ENCODE data around the gene PLXNA4. TPM values are rescaled to one million over a fixed set of nuclear protein-coding genes. Genes with fewer than 3 reads are reported as not detected.

The PLXNA4 gene
- total and polyA plus RNA-seq, 2 donors (not counting 1 experiment from before 2014, with no cell fraction given): not detected

DNA sequence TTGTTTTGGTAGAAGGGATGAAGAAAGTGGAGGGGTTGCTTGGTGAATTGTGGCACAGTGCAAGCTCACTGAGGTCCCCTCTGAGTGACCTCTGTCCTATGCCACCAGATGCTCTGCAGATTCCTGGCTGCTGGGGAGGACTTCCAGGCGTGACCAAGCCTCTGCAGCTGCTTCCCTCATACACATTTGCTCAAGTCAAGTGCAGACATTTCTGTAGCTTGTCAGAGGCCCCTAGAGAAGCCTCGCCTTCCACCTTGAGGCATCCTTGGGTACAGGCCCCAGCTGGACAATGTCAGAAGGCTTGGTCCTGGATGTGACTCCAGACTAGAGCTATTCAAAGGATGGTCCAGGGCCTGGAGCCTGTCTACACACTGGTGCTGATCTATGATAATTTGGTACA lies 464.2 kb downstream of the PLXNA4 start:
- Histone ChIP-seq H3K4me1 (ENCODE audit: control insufficient read depth in 2 of 2, insufficient read depth in 2 of 2, low read length in 2 of 2) (no peaks in the 10 kb centered on the region), H3K9me3 (ENCODE audit: control extremely low read depth in 1 of 3, control insufficient read depth in 2 of 3, insufficient read depth in 1 of 3, low read length in 2 of 3) (peaks cover 0 to 12% (median 0%) of the 10 kb centered on the region in 3 donors), H3K9ac (ENCODE audit: low read length) (no peak overlapping the region), H2AFZ (ENCODE audit: insufficient read depth, low read depth, low read length, poor library complexity, severe bottlenecking) (no peak overlapping the region), H3K27me3 (replicated peaks in 1 of 4; ENCODE audit: control extremely low read depth in 1 of 4, control insufficient read depth in 3 of 4, insufficient read depth in 4 of 4, low read length in 3 of 4) (peaks cover 0 to 4% (median 0%) of the 10 kb centered on the region in 4 experiments), H3K79me2 (ENCODE audit: control insufficient read depth, insufficient read depth, low read length) (no peaks in the 10 kb centered on the region), H3K4me2 (replicated peaks; ENCODE audit: low read depth, low read length, poor library complexity, severe bottlenecking) (no peak overlapping the region), H3K4me3 (ENCODE audit: control extremely low read depth in 1 of 5, extremely low read depth in 1 of 5, insufficient read depth in 1 of 5, low read depth in 2 of 5, low read length in 4 of 5) (no peak overlapping the region), H3K27ac (ENCODE audit: low read length in 2 of 2) (no peak overlapping the region), H4K20me1 (ENCODE audit: control insufficient read depth, insufficient read depth, low read length, poor library complexity, severe bottlenecking) (no peaks in the 10 kb centered on the region), H3K36me3 (replicated peaks in 1 of 2; ENCODE audit: control extremely low read depth in 1 of 2, control insufficient read depth in 1 of 2, extremely low read depth in 1 of 2, insufficient read depth in 2 of 2, low read length in 1 of 2) (no peaks in the 10 kb centered on the region)
- no peaks in the 10 kb centered on the region for H3K4me1 Mint-ChIP-seq
- WGBS (ENCODE audit: insufficient coverage): 86% methylated on average over 2 of the region's 2 CpGs
- ATAC-seq (ENCODE audit: low read depth) (no peak), DNase-seq (no peak)
- ChIA-PET POLR2A (no interaction called here), CTCF (no interaction called here)
- H3K27ac Mint-ChIP-seq: no peak overlapping the region
- H3K27me3 Mint-ChIP-seq: peaks cover 4% of the 10 kb centered on the region
- no peak overlapping the region for H3K4me3 Mint-ChIP-seq
- TF ChIP-seq, protein P1, sequence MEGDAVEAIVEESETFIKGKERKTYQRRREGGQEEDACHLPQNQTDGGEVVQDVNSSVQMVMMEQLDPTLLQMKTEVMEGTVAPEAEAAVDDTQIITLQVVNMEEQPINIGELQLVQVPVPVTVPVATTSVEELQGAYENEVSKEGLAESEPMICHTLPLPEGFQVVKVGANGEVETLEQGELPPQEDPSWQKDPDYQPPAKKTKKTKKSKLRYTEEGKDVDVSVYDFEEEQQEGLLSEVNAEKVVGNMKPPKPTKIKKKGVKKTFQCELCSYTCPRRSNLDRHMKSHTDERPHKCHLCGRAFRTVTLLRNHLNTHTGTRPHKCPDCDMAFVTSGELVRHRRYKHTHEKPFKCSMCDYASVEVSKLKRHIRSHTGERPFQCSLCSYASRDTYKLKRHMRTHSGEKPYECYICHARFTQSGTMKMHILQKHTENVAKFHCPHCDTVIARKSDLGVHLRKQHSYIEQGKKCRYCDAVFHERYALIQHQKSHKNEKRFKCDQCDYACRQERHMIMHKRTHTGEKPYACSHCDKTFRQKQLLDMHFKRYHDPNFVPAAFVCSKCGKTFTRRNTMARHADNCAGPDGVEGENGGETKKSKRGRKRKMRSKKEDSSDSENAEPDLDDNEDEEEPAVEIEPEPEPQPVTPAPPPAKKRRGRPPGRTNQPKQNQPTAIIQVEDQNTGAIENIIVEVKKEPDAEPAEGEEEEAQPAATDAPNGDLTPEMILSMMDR (IDR thresholded peaks at IDR 0.05): no peak
- no peak for TF ChIP-seq EZH2 (IDR thresholded peaks at IDR 0.05; ENCODE audit: borderline replicate concordance, insufficient read depth, low read depth, low read length, poor library complexity, severe bottlenecking)
- intact Hi-C loops (cut with micrococcal nuclease): no loop called here
- H3K9me3 Mint-ChIP-seq (ENCODE audit: insufficient read depth): no peaks in the 10 kb centered on the region

DNA sequence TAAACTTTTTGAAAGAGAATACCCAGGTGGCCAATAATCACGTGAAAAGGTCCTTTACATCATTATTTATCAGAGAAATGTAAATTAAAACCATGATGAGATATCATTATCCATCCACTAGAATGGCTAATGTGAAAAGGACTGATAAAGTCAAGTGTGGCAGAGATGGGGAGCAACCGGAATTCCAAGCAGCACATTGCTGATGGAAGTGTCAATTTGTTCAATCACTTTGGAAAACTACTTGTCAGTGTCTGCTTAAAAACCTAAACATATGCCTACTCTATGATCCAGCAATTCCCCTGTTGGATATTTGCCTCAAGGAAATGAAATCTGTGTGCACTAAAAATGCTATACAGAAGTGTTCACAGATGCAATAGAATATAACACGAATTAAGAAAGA lies 465.6 kb downstream of the PLXNA4 start:
- DNase-seq: no peak
- no peak for ATAC-seq (ENCODE audit: low read depth)
- Mint-ChIP-seq H3K9me3 (ENCODE audit: insufficient read depth) (no peaks in the 10 kb centered on the region), H3K27ac (no peak overlapping the region), H3K27me3 (peaks cover 4% of the 10 kb centered on the region), H3K4me3 (no peak overlapping the region), H3K4me1 (no peaks in the 10 kb centered on the region)
- Histone ChIP-seq H3K4me2 (replicated peaks; ENCODE audit: low read depth, low read length, poor library complexity, severe bottlenecking) (no peak overlapping the region), H3K4me1 (ENCODE audit: control insufficient read depth in 2 of 2, insufficient read depth in 2 of 2, low read length in 2 of 2) (no peaks in the 10 kb centered on the region), H3K9me3 (ENCODE audit: control extremely low read depth in 1 of 3, control insufficient read depth in 2 of 3, insufficient read depth in 1 of 3, low read length in 2 of 3) (peaks cover 0 to 12% (median 0%) of the 10 kb centered on the region in 3 donors), H3K27ac (ENCODE audit: low read length in 2 of 2) (no peak overlapping the region), H3K4me3 (ENCODE audit: control extremely low read depth in 1 of 5, extremely low read depth in 1 of 5, insufficient read depth in 1 of 5, low read depth in 2 of 5, low read length in 4 of 5) (no peak overlapping the region), H4K20me1 (ENCODE audit: control insufficient read depth, insufficient read depth, low read length, poor library complexity, severe bottlenecking) (no peaks in the 10 kb centered on the region), H3K36me3 (replicated peaks in 1 of 2; ENCODE audit: control extremely low read depth in 1 of 2, control insufficient read depth in 1 of 2, extremely low read depth in 1 of 2, insufficient read depth in 2 of 2, low read length in 1 of 2) (no peaks in the 10 kb centered on the region), H3K27me3 (replicated peaks in 1 of 4; ENCODE audit: control extremely low read depth in 1 of 4, control insufficient read depth in 3 of 4, insufficient read depth in 4 of 4, low read length in 3 of 4) (peaks cover 0 to 4% (median 0%) of the 10 kb centered on the region in 4 experiments), H2AFZ (ENCODE audit: insufficient read depth, low read depth, low read length, poor library complexity, severe bottlenecking) (no peak overlapping the region), H3K9ac (ENCODE audit: low read length) (no peak overlapping the region), H3K79me2 (ENCODE audit: control insufficient read depth, insufficient read depth, low read length) (no peaks in the 10 kb centered on the region)
- TF ChIP-seq, protein P1 (IDR thresholded peaks at IDR 0.05): no peak
- TF ChIP-seq EZH2 (IDR thresholded peaks at IDR 0.05; ENCODE audit: borderline replicate concordance, insufficient read depth, low read depth, low read length, poor library complexity, severe bottlenecking): no peak
- WGBS (ENCODE audit: insufficient coverage): no CpG with 5 or more reads among the region's 3 CpGs
- CTCF ChIA-PET: no interaction called here
- intact Hi-C loops (cut with micrococcal nuclease): no loop called here
- POLR2A ChIA-PET: no interaction called here

Data from B cell (primary cell).